HCT116 (cell line): ENCODE data around the gene CDH13.

Source experiments
- CTCF ChIP-seq, 3 experiments: fragments of 200-600 bp in 1 of 3; sonication (generic) in 1 of 3; IDR thresholded peaks in 2 of 3; conservative IDR thresholded peaks in 1 of 3; 2 replicates each; pipeline ENCODE4 v1.5.1; 2012 to 2017; ENCODE audit warnings: low read depth in 2 of 3, low read length in 2 of 3, antibody characterized with exemption in 1 of 3, borderline replicate concordance in 1 of 3, control low read depth in 1 of 3, mild to moderate bottlenecking in 1 of 3, mixed read lengths in 1 of 3, mixed run types in 1 of 3, moderate library complexity in 1 of 3; ENCODE audit not compliant: insufficient read depth in 1 of 3
- EZH2 ChIP-seq: fragments of 200-600 bp; sonication (generic); IDR thresholded peaks from 2 replicates; pipeline ENCODE4 v1.6.1; 2017; ENCODE audit warnings: antibody characterized with exemption, mixed run types
- JUND ChIP-seq: IDR thresholded peaks from 2 replicates; pipeline ENCODE4 v1.6.1; 2012
- MAX ChIP-seq: IDR thresholded peaks from 2 replicates; pipeline ENCODE4 v1.6.1; 2012
- POLR2A ChIP-seq: IDR thresholded peaks from 2 replicates; pipeline ENCODE4 v1.7.0; 2011; ENCODE audit warnings: borderline replicate concordance; ENCODE audit not compliant: insufficient read depth, insufficient read length; ENCODE audit errors: extremely low read depth
- POLR2AphosphoS5 ChIP-seq: IDR thresholded peaks from 2 replicates; pipeline ENCODE4 v1.6.1; 2011; ENCODE audit warnings: mild to moderate bottlenecking, low read depth, low read length, moderate library complexity
- RAD21 ChIP-seq: IDR thresholded peaks from 2 replicates; pipeline ENCODE4 v1.6.1; 2012; ENCODE audit warnings: low read depth, mild to moderate bottlenecking

- no peak for TF ChIP-seq RAD21
- no peak for TF ChIP-seq EZH2
- TF ChIP-seq POLR2A: no peak
- TF ChIP-seq CTCF (IDR thresholded peaks at IDR 0.05 in 2 of 3, conservative IDR thresholded peaks at IDR 0.05 in 1 of 3; ENCODE audit: borderline replicate concordance in 1 of 3, insufficient read depth in 1 of 3, low read depth in 2 of 3, low read length in 2 of 3): no peak
- TF ChIP-seq MAX: no peak
- TF ChIP-seq JUND: no peak
- TF ChIP-seq POLR2AphosphoS5: no peak
Observed at GRCh38 chr16:82996814-82997213, 370.0 kb downstream of the CDH13 start.
